Loucy (cell line): ENCODE results near the gene NAT8L.

Experiments
- H2AFZ ChIP-seq: fragments of 200-600 bp; sonication (generic); 2 replicates; pipeline ENCODE4 v1.6.0; 2016; ENCODE audit warnings: antibody characterized with exemption, mild to moderate bottlenecking, low read length, moderate library complexity
- H3F3A ChIP-seq: fragments of 200-600 bp; 2 replicates; pipeline ENCODE4 v1.6.0; 2016; ENCODE audit warnings: antibody characterized with exemption, low read depth, mild to moderate bottlenecking
- H3K27me3 ChIP-seq: fragments of 200-600 bp; sonication (generic); 2 replicates; pipeline ENCODE4 v1.6.1; 2014; ENCODE audit warnings: low read length, mild to moderate bottlenecking; ENCODE audit not compliant: insufficient read depth, poor library complexity, severe bottlenecking
- H3K36me3 ChIP-seq: fragments of 200-600 bp; sonication (generic); 2 replicates; pipeline ENCODE4 v1.6.1; 2016; ENCODE audit warnings: low read length; ENCODE audit not compliant: insufficient read depth
- H3K4me1 ChIP-seq: fragments of 200-600 bp; sonication (generic); 2 replicates; pipeline ENCODE4 v1.5.1; 2014; ENCODE audit warnings: low read length, mild to moderate bottlenecking; ENCODE audit not compliant: insufficient read depth, poor library complexity, severe bottlenecking
- H3K4me2 ChIP-seq: fragments of 200-600 bp; sonication (generic); 2 replicates; pipeline ENCODE4 v1.6.0; 2014; ENCODE audit warnings: antibody characterized with exemption, low read length, low read depth, mild to moderate bottlenecking; ENCODE audit not compliant: poor library complexity, severe bottlenecking
- H3K4me3 ChIP-seq: fragments of 200-600 bp; sonication (generic); 2 replicates; pipeline ENCODE4 v1.5.1; 2014; ENCODE audit warnings: low read length, mild to moderate bottlenecking, mixed read lengths; ENCODE audit not compliant: poor library complexity, severe bottlenecking
- H3K79me2 ChIP-seq: fragments of 200-600 bp; sonication (generic); 2 replicates; pipeline ENCODE4 v1.6.1; 2014; ENCODE audit warnings: low read length; ENCODE audit not compliant: insufficient read depth
- H3K9ac ChIP-seq: fragments of 200-600 bp; sonication (generic); 2 replicates; pipeline ENCODE4 v1.6.0; 2014; ENCODE audit warnings: mild to moderate bottlenecking, low read depth, low read length, moderate library complexity; ENCODE audit not compliant: poor library complexity, severe bottlenecking
- H3K9me2 ChIP-seq: fragments of 200-600 bp; sonication (generic); replicated peaks from 2 replicates; pipeline ENCODE4 v1.6.1; 2016; ENCODE audit warnings: low read depth, low read length, mixed read lengths
- H3K9me3 ChIP-seq: fragments of 200-600 bp; sonication (generic); 2 replicates; pipeline ENCODE4 v1.6.1; 2014; ENCODE audit warnings: mild to moderate bottlenecking, antibody characterized with exemption, low read length, low read depth; ENCODE audit not compliant: insufficient read depth
- H4K20me1 ChIP-seq: fragments of 200-600 bp; sonication (generic); 2 replicates; pipeline ENCODE4 v1.6.0; 2014; ENCODE audit warnings: antibody characterized with exemption, low read length, mild to moderate bottlenecking; ENCODE audit not compliant: insufficient read depth, poor library complexity, severe bottlenecking
- CTCF ChIP-seq: fragments of 200-600 bp; sonication (generic); conservative IDR thresholded peaks from 2 replicates; pipeline ENCODE4 v1.5.1; 2014; ENCODE audit warnings: mild to moderate bottlenecking, antibody characterized with exemption, low read length
- EZH2phosphoT487 ChIP-seq: fragments of 200-600 bp; IDR thresholded peaks from 2 replicates; pipeline ENCODE4 v1.6.1; 2018; ENCODE audit warnings: antibody characterized with exemption, mild to moderate bottlenecking, moderate library complexity, borderline replicate concordance

NAT8L gene

GRCh38 chr4:2089222-2089621 is 30.1 kb downstream of the NAT8L start:
- no peaks in the 10 kb centered on the region for H3F3A ChIP-seq
- no peaks in the 10 kb centered on the region for H3K79me2 ChIP-seq
- no peak overlapping the region for H3K9ac ChIP-seq
- no peaks in the 10 kb centered on the region for H3K9me2 ChIP-seq
- no peaks in the 10 kb centered on the region for H3K9me3 ChIP-seq
- no peaks in the 10 kb centered on the region for H4K20me1 ChIP-seq
- TF ChIP-seq EZH2phosphoT487 (no peak), CTCF (no peak)
- no peaks in the 10 kb centered on the region for H3K27me3 ChIP-seq
- no peak overlapping the region for H2AFZ ChIP-seq
- no peaks in the 10 kb centered on the region for H3K4me1 ChIP-seq
- no peak overlapping the region for H3K4me2 ChIP-seq
- no peak overlapping the region for H3K4me3 ChIP-seq
- no peaks in the 10 kb centered on the region for H3K36me3 ChIP-seq

GRCh38 chr4:2090642-2091041 is 31.5 kb downstream of the NAT8L start:
- Histone ChIP-seq H2AFZ (no peak overlapping the region), H4K20me1 (no peaks in the 10 kb centered on the region), H3K4me2 (no peak overlapping the region), H3K9ac (no peak overlapping the region), H3K4me3 (no peak overlapping the region), H3K79me2 (no peaks in the 10 kb centered on the region), H3K36me3 (no peaks in the 10 kb centered on the region), H3K4me1 (no peaks in the 10 kb centered on the region), H3K9me3 (peaks cover 3% of the 10 kb centered on the region; the same call in 1 of the 2 replicates), H3F3A (no peaks in the 10 kb centered on the region), H3K9me2 (no peaks in the 10 kb centered on the region), H3K27me3 (no peaks in the 10 kb centered on the region)
- TF ChIP-seq CTCF (no peak), EZH2phosphoT487 (no peak)

GRCh38 chr4:2091990-2092668 is 33.0 kb downstream of the NAT8L start:
- no peaks in the 10 kb centered on the region for H3K9me2 ChIP-seq
- peaks cover 7% of the 10 kb centered on the region for H3K9me3 ChIP-seq
- no peaks in the 10 kb centered on the region for H3K27me3 ChIP-seq
- H2AFZ ChIP-seq, result no peak overlapping the region
- H3F3A ChIP-seq, result no peaks in the 10 kb centered on the region
- H3K4me3 ChIP-seq, result no peak overlapping the region
- H4K20me1 ChIP-seq, result no peaks in the 10 kb centered on the region
- H3K9ac ChIP-seq, result no peak overlapping the region
- H3K4me1 ChIP-seq, result no peaks in the 10 kb centered on the region
- H3K36me3 ChIP-seq, result no peaks in the 10 kb centered on the region
- H3K4me2 ChIP-seq, result no peak overlapping the region
- TF ChIP-seq CTCF (no peak), EZH2phosphoT487 (no peak)
- H3K79me2 ChIP-seq, result no peaks in the 10 kb centered on the region
